NB4 (cell line): ENCODE data around the gene MCCC1.

Experiments used
- DNase-seq: peaks from one replicate; pipeline ENCODE4 v3.0.0; 2010; ENCODE audit warnings: low read depth
- H3K4me3 ChIP-seq: one replicate; pipeline ENCODE4 v1.5.1; 2011; ENCODE audit warnings: mild to moderate bottlenecking, low read depth, low read length, moderate library complexity
- CTCF ChIP-seq: IDR thresholded peaks from one replicate; pipeline ENCODE4 v1.5.1; 2012; ENCODE audit warnings: low read depth, low read length
- MAX ChIP-seq: IDR thresholded peaks from 2 replicates; pipeline ENCODE4 v1.6.1; 2011; ENCODE audit warnings: low read depth, low read length
- MYC ChIP-seq: IDR thresholded peaks from 2 replicates; pipeline ENCODE4 v1.6.1; 2011; ENCODE audit warnings: low read depth, low read length
- POLR2A ChIP-seq: IDR thresholded peaks from 2 replicates; pipeline ENCODE4 v1.6.1; 2011; ENCODE audit warnings: mild to moderate bottlenecking; ENCODE audit not compliant: insufficient read length; ENCODE audit errors: extremely low read depth

MCCC1 gene

GRCh38 chr3:182981038-182981380 lies 118.3 kb downstream of the MCCC1 start:
- DNase-seq: no peak
- peak overlapping the region; percentile 54 for H3K4me3 ChIP-seq
- TF ChIP-seq MYC: no peak
- TF ChIP-seq CTCF: no peak
- no peak for TF ChIP-seq POLR2A
- TF ChIP-seq MAX: no peak

- DNase-seq: peak; percentile 87
- peak within 1 kb of the TSS; percentile 84 for H3K4me3 ChIP-seq
- no peak for TF ChIP-seq MAX
- TF ChIP-seq POLR2A: peak; percentile 34
These were observed 118.9 kb downstream of the MCCC1 start, which contains the start of gene DCUN1D1 for GRCh38 chr3:182980204-182981037. DCUN1D1 (minus strand) TSS chr3:182980538; CDS start chr3:182980489, 49 bp downstream.

- no peak for TF ChIP-seq MAX
- no peak for TF ChIP-seq POLR2A
- no peak for TF ChIP-seq CTCF
- no peak for TF ChIP-seq MYC
- H3K4me3 ChIP-seq: peak overlapping the region; percentile 84
- DNase-seq: peak; percentile 63
These were observed 119.6 kb downstream of the MCCC1 start for GRCh38 chr3:182979674-182980191.

GRCh38 chr3:182979103-182979673 lies 120.1 kb downstream of the MCCC1 start:
- DNase-seq: peak; percentile 33
- TF ChIP-seq MYC (no peak), POLR2A (no peak), MAX (no peak), CTCF (no peak)
- H3K4me3 ChIP-seq: peak overlapping the region; percentile 84

- no peak for TF ChIP-seq POLR2A
- TF ChIP-seq MYC: no peak
- no peak for TF ChIP-seq CTCF
- TF ChIP-seq MAX: no peak
- no peak for DNase-seq
- peak overlapping the region; percentile 84 for H3K4me3 ChIP-seq
These were observed 120.9 kb downstream of the MCCC1 start for GRCh38 chr3:182978387-182978786.

GRCh38 chr3:182973047-182973446 lies 126.2 kb downstream of the MCCC1 start:
- no peak overlapping the region for H3K4me3 ChIP-seq
- TF ChIP-seq CTCF (no peak), MYC (no peak), POLR2A (no peak), MAX (no peak)
- DNase-seq: no peak
